ENCODE data around the gene NUP160.

- TF ChIP-seq, protein P1, sequence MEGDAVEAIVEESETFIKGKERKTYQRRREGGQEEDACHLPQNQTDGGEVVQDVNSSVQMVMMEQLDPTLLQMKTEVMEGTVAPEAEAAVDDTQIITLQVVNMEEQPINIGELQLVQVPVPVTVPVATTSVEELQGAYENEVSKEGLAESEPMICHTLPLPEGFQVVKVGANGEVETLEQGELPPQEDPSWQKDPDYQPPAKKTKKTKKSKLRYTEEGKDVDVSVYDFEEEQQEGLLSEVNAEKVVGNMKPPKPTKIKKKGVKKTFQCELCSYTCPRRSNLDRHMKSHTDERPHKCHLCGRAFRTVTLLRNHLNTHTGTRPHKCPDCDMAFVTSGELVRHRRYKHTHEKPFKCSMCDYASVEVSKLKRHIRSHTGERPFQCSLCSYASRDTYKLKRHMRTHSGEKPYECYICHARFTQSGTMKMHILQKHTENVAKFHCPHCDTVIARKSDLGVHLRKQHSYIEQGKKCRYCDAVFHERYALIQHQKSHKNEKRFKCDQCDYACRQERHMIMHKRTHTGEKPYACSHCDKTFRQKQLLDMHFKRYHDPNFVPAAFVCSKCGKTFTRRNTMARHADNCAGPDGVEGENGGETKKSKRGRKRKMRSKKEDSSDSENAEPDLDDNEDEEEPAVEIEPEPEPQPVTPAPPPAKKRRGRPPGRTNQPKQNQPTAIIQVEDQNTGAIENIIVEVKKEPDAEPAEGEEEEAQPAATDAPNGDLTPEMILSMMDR (IDR thresholded peaks at IDR 0.05; ENCODE audit: insufficient read depth, low read length, poor library complexity, severe bottlenecking): no peak
- no peak for TF ChIP-seq EZH2phosphoT487 (conservative IDR thresholded peaks at IDR 0.05; ENCODE audit: low read length)
Observed at GRCh38 chr11:47870404-47870803, 22.3 kb upstream of the NUP160 start.

Measured in SU-DHL-6 (cell line).